WI38 (cell line): ENCODE data around the gene TMPRSS7.
"Not testable (repeated sequence)": the region's sequence is repeated elsewhere in the genome, so short reads cannot be mapped to it uniquely, and the experiment has no call there.

Source experiments
- H3K4me3 ChIP-seq: 2 replicates; pipeline ENCODE4 v1.5.1; 2011; ENCODE audit warnings: low read depth, mild to moderate bottlenecking, control low read depth, low read length
- TF ChIP-seq, protein P1 (sequence below): IDR thresholded peaks from 2 replicates; pipeline ENCODE4 v1.5.1; 2012; ENCODE audit warnings: low read depth, mild to moderate bottlenecking, control low read depth, low read length

Gene TMPRSS7

DNA sequence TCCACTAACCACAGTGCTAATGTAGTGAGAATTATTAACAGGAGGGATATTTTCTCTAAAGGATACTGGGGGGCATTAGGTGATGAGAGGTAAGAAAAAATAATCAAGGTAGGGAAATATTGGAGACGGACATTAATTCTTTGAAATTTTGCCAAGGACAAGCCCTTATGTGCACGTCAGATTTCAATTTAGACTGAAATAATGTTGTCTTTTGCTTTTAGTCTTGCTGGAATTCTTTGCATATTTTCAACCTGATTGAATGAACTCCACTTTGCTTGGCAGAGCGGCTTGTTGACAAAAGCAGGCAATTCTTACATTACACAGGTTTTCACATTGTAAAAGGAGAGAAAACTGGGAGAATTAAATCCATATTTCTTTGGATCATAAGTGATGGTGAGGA, 26.6 kb downstream of the TMPRSS7 start:
- TF ChIP-seq, protein P1, sequence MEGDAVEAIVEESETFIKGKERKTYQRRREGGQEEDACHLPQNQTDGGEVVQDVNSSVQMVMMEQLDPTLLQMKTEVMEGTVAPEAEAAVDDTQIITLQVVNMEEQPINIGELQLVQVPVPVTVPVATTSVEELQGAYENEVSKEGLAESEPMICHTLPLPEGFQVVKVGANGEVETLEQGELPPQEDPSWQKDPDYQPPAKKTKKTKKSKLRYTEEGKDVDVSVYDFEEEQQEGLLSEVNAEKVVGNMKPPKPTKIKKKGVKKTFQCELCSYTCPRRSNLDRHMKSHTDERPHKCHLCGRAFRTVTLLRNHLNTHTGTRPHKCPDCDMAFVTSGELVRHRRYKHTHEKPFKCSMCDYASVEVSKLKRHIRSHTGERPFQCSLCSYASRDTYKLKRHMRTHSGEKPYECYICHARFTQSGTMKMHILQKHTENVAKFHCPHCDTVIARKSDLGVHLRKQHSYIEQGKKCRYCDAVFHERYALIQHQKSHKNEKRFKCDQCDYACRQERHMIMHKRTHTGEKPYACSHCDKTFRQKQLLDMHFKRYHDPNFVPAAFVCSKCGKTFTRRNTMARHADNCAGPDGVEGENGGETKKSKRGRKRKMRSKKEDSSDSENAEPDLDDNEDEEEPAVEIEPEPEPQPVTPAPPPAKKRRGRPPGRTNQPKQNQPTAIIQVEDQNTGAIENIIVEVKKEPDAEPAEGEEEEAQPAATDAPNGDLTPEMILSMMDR, result no peak
- H3K4me3 ChIP-seq, result no peak overlapping the region

DNA sequence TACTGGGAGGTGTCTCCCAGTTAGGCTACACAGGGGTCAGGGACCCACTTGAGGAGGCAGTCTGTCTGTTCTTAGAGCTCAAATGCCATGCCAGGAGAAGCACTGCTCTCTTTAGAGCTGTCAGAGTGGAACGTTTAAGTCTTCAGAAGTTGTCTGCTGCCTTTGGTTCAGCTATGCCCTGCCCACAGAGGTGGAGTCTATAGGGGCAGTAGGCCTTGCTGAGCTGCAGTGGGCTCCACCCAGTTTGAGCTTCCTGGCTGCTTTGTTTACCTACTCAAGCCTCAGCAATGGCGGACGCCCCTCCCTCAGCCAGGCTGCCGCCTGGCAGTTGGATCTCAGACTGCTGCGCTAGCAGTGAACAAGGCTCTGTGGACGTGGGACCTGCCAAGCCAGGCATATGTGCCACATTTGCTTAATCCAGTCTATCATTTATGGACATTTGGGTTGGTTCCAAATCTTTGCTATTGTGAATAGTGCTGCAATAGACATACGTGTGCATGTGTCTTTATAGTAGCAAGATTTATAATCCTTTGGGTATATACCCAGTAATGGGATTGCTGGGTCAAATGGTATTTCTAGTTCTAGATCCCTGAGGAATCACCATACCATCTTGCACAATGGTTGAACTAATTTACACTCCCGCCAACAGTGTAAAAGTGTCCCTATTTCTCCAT, 38.0 kb downstream of the TMPRSS7 start:
- not testable (repeated sequence) for H3K4me3 ChIP-seq

DNA sequence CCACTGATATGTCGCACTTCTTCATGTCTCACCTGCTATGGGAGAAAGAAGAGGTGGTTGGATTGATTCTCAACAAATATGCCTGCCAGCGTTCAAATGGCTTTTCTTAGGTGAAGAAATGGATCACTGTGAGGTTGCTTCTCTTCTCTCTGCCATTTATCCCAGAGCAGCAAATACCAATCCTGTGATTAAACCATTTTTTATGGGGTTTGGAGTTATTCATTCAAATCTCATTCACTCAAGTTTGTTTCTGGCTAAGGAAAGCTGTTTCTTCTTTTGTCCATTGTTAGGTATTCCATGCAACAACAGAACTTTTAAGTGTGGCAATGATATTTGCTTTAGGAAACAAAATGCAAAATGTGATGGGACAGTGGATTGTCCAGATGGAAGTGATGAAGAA, 39.5 kb downstream of the TMPRSS7 start:
- TF ChIP-seq, protein P1, result no peak
- H3K4me3 ChIP-seq, result no peak overlapping the region

DNA sequence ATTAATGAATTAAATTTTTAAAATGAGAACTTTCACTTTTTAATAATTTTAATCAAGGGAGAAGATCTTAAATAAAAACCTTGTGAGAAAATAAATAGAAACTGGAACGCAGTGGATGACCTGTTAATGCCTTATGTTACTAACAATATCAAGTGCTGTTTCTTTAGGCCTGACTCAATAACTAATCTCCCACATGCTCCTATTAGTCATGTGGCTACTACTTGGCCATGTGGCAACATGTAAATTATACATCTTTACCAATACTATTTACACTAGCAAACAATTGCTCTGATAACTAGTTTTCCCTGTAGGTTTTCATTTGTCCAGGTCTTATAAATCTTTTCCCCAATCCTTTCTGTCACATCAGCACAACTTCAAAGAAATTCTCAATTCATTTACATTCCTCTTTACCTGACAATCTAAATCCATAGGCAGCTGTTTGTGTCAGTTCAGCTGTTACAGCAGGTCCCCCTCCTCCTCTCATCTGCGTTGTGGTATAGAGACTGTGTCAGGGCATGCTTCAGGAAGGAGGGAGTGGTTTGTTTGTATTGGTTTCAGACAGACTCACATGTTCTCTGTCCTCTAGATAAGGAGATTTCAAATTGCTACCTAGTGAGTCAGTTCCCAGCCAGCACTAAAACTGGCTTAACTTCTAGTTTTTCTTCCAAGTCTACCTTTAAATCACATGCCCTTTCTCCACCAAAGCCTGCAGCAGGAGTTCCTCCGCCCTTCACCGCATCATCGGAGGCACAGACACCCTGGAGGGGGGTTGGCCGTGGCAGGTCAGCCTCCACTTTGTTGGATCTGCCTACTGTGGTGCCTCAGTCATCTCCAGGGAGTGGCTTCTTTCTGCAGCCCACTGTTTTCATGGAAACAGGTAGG, 40.3 kb downstream of the TMPRSS7 start:
- H3K4me3 ChIP-seq, result peak overlapping the region; percentile 17; the same call in 1 of the 2 replicates
- TF ChIP-seq, protein P1, result no peak

DNA sequence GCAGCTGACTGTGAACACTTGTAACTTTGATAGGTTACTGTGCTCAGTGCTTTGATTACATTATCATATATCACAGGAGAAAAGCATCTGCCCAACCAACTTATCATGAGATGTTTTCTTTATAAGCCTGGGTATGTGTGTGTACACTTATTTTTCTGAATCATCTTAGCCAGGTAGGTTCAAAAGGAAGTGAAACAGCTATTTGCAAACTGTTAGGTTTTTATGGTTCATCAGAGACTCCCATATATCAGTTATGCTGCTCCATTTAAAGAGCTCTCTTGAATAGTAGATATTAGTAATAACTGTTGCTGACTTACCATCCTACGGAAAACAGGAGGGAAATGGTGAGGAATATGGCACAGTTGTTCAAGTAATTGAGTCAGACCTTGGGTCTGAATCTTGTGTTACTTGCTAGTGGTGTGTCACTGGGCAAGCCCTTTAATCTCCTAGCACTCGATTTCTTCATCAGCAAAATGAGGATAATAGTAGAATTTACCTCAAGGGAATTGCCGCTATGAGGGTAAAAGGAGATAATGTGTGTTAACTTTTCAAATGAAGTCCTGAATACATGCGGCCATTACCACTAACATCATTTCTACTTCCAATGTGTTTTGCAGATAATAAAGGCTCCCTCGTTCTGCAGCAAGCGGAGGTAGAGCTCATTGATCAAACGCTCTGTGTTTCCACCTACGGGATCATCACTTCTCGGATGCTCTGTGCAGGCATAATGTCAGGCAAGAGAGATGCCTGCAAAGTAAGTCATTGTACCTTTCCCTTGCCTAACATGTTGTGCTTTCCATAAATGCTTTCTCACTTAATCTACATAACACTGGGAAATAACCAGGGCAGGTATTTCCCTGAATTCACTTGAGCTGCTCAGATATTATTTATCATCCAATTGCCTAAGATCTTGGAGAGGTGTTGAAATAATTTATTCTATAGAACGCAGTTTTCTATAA, 43.9 kb downstream of the TMPRSS7 start:
- H3K4me3 ChIP-seq, result no peak overlapping the region
- TF ChIP-seq, protein P1, result no peak

DNA sequence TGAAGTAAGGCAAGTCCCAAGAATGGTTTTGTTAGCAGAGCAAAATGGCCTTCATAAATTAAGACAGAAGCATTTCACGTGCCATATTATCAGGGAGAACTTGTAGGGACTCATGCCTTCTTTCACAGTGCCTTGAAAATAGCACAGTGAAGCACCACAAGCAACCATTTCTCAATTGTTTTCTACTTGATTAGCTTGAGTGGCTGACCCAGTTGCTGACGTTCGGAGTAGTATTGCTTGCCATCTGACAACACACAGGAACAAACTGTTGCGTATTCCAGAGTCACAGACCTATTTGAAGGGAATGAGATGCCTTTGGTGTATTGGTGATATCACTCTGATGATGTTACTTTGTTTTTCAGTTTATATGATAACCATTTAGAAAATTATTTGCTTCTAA, 48.7 kb downstream of the TMPRSS7 start:
- H3K4me3 ChIP-seq, result no peak overlapping the region
- TF ChIP-seq, protein P1, result no peak

DNA sequence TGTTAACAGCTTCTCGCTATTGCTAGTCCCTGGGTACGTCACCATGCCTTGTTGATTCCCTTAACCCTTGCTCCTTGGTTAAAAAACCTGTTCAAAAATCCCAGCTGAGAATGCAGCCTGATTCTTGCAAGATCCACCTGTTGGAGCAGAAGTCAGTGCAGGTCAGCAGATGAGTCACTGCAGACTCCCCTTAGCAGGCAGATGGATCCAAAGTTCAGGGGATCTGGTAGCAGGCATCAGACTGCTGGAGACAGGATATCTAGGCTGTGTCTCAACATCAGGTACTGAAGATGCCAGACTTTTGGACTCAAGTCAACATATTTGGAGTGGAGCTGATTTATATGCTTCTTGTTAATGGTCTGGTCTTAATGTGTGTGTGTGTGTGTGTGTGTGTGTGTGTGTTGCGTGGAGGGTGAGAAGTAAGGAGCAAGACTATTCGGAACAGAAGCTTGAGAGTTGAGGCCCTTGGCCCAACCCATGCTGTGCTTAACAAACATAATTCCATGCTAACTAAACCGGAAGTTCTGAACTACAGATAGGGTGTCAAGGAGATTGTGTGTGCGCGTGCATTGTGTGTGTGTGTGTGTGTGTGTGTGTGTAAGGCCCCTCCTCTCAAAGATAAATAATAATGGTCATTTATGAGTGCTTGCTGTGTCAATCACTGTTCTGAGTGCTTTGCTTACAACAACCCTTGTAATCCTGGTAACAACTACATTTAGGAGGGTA, 50.6 kb downstream of the TMPRSS7 start:
- TF ChIP-seq, protein P1, result no peak
- no peak overlapping the region for H3K4me3 ChIP-seq
